NCI-H128 (cell line): ENCODE measurements around the gene S100A6.
"Not testable (repeated sequence)": the region's sequence is repeated elsewhere in the genome, so short reads cannot be mapped to it uniquely, and the experiment has no call there.

Experiments
- DNase-seq: peaks from one replicate; lab custom pipeline; 2025; ENCODE audit not compliant: unreplicated experiment; lab: John Stamatoyannopoulos, UW

The S100A6 gene

GRCh38 chr1:153531638-153532037 is 4.2 kb downstream of the S100A6 start:
- no peak for DNase-seq

- DNase-seq = no peak
Observed at GRCh38 chr1:153527683-153528040, 8.1 kb downstream of the S100A6 start.

- no peak for DNase-seq
Observed at GRCh38 chr1:153527023-153527682, 8.6 kb downstream of the S100A6 start.

GRCh38 chr1:153526132-153526543 is 9.7 kb downstream of the S100A6 start:
- DNase-seq = no peak

- DNase-seq = no peak
Observed at GRCh38 chr1:153525088-153525728, 10.6 kb downstream of the S100A6 start.

- DNase-seq = not testable (repeated sequence)
Observed at GRCh38 chr1:153522353-153523048, 13.3 kb downstream of the S100A6 start.

GRCh38 chr1:153521808-153522207 is 14.0 kb downstream of the S100A6 start:
- DNase-seq = not testable (repeated sequence)

- no peak for DNase-seq
Observed at GRCh38 chr1:153520818-153521476, 14.8 kb downstream of the S100A6 start.

GRCh38 chr1:153520137-153520691 is 15.6 kb downstream of the S100A6 start:
- not testable (repeated sequence) for DNase-seq

- DNase-seq = no peak
Observed at GRCh38 chr1:153519242-153519641, 16.5 kb downstream of the S100A6 start.

- no peak for DNase-seq
Observed at GRCh38 chr1:153515504-153516394, 20.0 kb downstream of the S100A6 start.

- no peak for DNase-seq
Observed at GRCh38 chr1:153513666-153514065, 22.1 kb downstream of the S100A6 start.

GRCh38 chr1:153513023-153513422 is 22.8 kb downstream of the S100A6 start:
- DNase-seq = no peak

GRCh38 chr1:153510984-153511410 is 24.8 kb downstream of the S100A6 start:
- DNase-seq = peak; percentile 66

- no peak for DNase-seq
Observed at GRCh38 chr1:153509729-153510354, 25.9 kb downstream of the S100A6 start.

GRCh38 chr1:153509036-153509435 is 26.8 kb downstream of the S100A6 start:
- DNase-seq = no peak

GRCh38 chr1:153507926-153508583 is 27.7 kb downstream of the S100A6 start:
- no peak for DNase-seq

- DNase-seq = no peak
Observed at GRCh38 chr1:153506831-153507413, 28.9 kb downstream of the S100A6 start.

- no peak for DNase-seq
Observed at GRCh38 chr1:153506386-153506785, 29.4 kb downstream of the S100A6 start.
